HG02885 (cell line): Measurements from ENCODE around the gene SAP30L.

Experiments used
- ATAC-seq: cut with Tn5 transposase; IDR thresholded peaks from one replicate; pipeline ENCODE4 v1.9.1; 2021; ENCODE audit warnings: mild to moderate bottlenecking; ENCODE audit not compliant: unreplicated experiment, poor library complexity

Gene SAP30L

GRCh38 chr5:154459015-154459414 lies 13.2 kb downstream of the SAP30L start:
- ATAC-seq, result no peak

GRCh38 chr5:154460172-154460571 lies 14.4 kb downstream of the SAP30L start:
- no peak for ATAC-seq

GRCh38 chr5:154461531-154461930 lies 15.7 kb downstream of the SAP30L start:
- ATAC-seq, result no peak

- ATAC-seq, result no peak
Observed at GRCh38 chr5:154464438-154464837, 18.6 kb downstream of the SAP30L start.

GRCh38 chr5:154465169-154465568 lies 19.4 kb downstream of the SAP30L start:
- no peak for ATAC-seq

- no peak for ATAC-seq
Observed at GRCh38 chr5:154466147-154466546, 20.4 kb downstream of the SAP30L start.

- no peak for ATAC-seq
Observed at GRCh38 chr5:154466671-154467070, 20.9 kb downstream of the SAP30L start.

GRCh38 chr5:154467655-154468354 lies 22.0 kb downstream of the SAP30L start:
- peak; percentile 98 for ATAC-seq

- ATAC-seq, result no peak
Observed at GRCh38 chr5:154470137-154470536, 24.3 kb downstream of the SAP30L start.

GRCh38 chr5:154470947-154471870 lies 25.4 kb downstream of the SAP30L start:
- no peak for ATAC-seq

- no peak for ATAC-seq
Observed at GRCh38 chr5:154472871-154473580, 27.2 kb downstream of the SAP30L start.

GRCh38 chr5:154473581-154474283 lies 27.9 kb downstream of the SAP30L start:
- ATAC-seq, result no peak

- no peak for ATAC-seq
Observed at GRCh38 chr5:154474396-154475334, 28.9 kb downstream of the SAP30L start.

- ATAC-seq, result no peak
Observed at GRCh38 chr5:154475591-154476353, 30.0 kb downstream of the SAP30L start.

- ATAC-seq, result no peak
Observed at GRCh38 chr5:154476354-154477205, 30.8 kb downstream of the SAP30L start.

- ATAC-seq, result no peak
Observed at GRCh38 chr5:154477382-154478223, 31.8 kb downstream of the SAP30L start.

- ATAC-seq, result no peak
Observed at GRCh38 chr5:154478224-154478565, 32.4 kb downstream of the SAP30L start, which contains the start of gene HAND1. Gene HAND1 (minus strand): TSS chr5:154478227. CDS start chr5:154478008, 219 bp downstream.
